Central memory CD8-positive, alpha-beta T cell (primary cell): ENCODE results near the gene COL6A3.

Experiments used
- ATAC-seq: fragments of 150-1000 bp; cut with Tn5 transposase; replicated peaks from 2 replicates; pipeline ENCODE4 v1.10.0; 2022; ENCODE audit warnings: mild to moderate bottlenecking, moderate FRiP score, moderate number of reproducible peaks; ENCODE audit not compliant: poor library complexity, severe bottlenecking; ENCODE audit errors: extremely low read depth
- DNase-seq, 2 donors: peaks; one replicate each; pipeline ENCODE4 v3.0.0; 2021; ENCODE audit warnings: low spot score in 2 of 2
- H3K27ac Mint-ChIP-seq: one replicate; pipeline ENCODE4 v1.8.0; 2022; ENCODE audit warnings: low read depth, mild to moderate bottlenecking, moderate library complexity, mixed read lengths
- H3K27me3 Mint-ChIP-seq: one replicate; pipeline ENCODE4 v1.8.0; 2022; ENCODE audit warnings: mixed read lengths
- H3K36me3 Mint-ChIP-seq: one replicate; pipeline ENCODE4 v1.8.0; 2022; ENCODE audit warnings: mild to moderate bottlenecking, moderate library complexity, mixed read lengths; ENCODE audit not compliant: insufficient read depth
- H3K4me1 Mint-ChIP-seq: one replicate; pipeline ENCODE4 v1.8.0; 2022; ENCODE audit warnings: mixed read lengths
- H3K4me3 Mint-ChIP-seq: one replicate; pipeline ENCODE4 v1.8.0; 2022; ENCODE audit warnings: mild to moderate bottlenecking, moderate library complexity, mixed read lengths
- H3K9me3 Mint-ChIP-seq: one replicate; pipeline ENCODE4 v1.8.0; 2022; ENCODE audit warnings: mixed read lengths

The COL6A3 gene

DNA sequence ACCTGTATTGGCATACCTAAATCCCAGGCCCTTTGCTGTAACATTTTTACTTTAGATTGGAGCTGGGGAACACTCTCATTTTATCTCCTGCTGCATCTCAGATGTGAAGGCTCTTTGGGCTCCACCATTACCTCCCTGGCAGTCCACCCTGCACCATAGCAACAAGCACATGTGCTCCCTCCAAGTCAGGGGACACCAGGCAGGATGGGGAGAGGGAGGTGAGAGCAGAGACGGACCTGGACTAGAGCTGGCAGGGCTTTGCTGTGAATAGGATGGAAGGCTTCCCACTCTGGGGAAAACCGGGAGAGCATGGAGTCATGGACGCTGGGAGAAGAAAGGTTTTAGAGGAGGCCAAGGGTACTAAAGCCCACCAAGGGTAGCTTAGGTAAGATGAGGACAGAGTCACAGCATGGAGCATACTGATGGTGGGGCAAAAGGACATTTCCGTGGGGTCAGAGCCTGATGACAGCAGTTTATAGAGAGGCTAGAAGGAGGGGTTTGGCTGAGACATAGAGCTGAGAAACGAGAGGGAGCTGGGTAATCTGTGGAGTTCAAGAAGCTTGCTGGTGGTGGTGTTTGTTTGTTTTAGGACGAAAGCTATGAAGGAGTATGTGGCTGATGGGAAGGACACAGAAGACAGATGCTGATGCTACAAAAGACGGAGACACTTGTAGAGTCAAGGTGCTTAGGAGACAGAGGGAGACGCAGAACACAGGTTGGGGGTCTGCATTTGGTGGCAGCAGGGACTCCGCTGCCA, 134.8 kb downstream of the COL6A3 start:
- Mint-ChIP-seq H3K4me1 (no peaks in the 10 kb centered on the region), H3K27me3 (peaks cover 37% of the 10 kb centered on the region), H3K4me3 (no peak overlapping the region), H3K27ac (no peak overlapping the region), H3K36me3 (peaks cover 2% of the 10 kb centered on the region), H3K9me3 (no peaks in the 10 kb centered on the region)
- no peak for DNase-seq
- ATAC-seq, result no peak

DNA sequence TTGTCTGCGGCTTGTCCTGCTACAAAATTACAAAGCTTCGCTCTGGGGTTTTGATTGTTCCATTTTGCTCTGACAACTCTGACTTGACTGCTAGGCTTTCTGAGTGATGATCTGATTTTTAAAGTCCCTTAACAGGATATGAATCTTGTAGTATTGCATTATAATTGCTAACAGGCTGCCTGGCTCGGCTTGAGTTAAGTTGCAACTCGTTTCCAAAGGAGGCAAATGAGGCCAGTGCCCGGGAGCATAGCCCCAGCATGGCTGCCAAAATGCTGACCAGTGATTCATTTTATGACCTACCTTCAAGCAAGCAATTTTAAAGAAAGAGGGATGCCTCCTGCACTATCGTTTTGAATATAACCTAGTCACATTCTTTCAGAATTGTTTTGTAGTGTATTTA, 135.4 kb downstream of the COL6A3 start:
- Mint-ChIP-seq H3K36me3 (peaks cover 2% of the 10 kb centered on the region), H3K27me3 (peaks cover 37% of the 10 kb centered on the region), H3K9me3 (no peaks in the 10 kb centered on the region), H3K27ac (no peak overlapping the region), H3K4me3 (no peak overlapping the region), H3K4me1 (no peaks in the 10 kb centered on the region)
- no peak for DNase-seq
- no peak for ATAC-seq

DNA sequence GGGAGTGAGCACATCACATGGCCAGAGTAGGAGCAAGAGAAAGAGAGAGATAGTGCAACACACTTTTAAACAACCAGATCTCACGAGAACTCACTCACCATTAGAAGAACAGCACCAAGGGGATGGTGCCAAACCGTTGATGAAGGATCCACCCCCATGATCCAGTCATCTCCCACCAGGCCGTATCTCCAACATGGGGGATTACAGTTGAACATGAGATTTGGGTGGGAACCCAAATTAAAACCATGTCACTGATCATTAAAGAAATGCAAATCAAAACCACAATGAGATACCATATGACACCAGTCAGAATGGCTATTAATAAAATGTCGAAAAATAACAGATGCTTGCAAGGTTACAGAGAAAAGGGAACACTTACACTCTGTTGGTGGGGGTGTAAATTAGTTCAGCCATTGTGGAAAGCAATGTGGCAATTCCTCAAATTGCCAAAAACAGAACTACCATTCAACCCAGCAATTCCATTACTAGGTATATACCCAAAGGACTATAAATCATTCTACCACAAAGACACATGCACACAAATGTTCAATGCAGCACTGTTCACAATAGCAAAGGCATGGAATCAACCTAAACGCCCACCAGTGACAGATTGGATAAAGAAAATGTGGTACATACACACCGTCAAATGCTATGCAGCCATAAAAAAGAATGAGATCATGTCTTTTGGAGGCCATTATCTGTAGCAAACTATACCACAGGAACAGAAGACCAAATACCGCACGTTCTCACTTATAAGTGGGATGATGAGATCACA, 137.1 kb downstream of the COL6A3 start:
- Mint-ChIP-seq H3K36me3 (peaks cover 2% of the 10 kb centered on the region), H3K4me3 (no peak overlapping the region), H3K27ac (no peak overlapping the region), H3K4me1 (no peaks in the 10 kb centered on the region), H3K9me3 (no peaks in the 10 kb centered on the region), H3K27me3 (peaks cover 29% of the 10 kb centered on the region)
- ATAC-seq (no peak), DNase-seq (no peak)
